Breast epithelium (tissue), 4 donors: ENCODE results near the gene CDC14A. TPM values are rescaled to one million over a fixed set of nuclear protein-coding genes. Genes with fewer than 3 reads are reported as not detected.

ENCODE experiments used
- DNase-seq, 2 donors: peaks; one replicate each; pipeline ENCODE4 v3.0.0-alpha.2; 2019; ENCODE audit warnings: low spot score in 2 of 2
- H3K27ac ChIP-seq, 2 donors: fragments of 200-600 bp; sonication (generic) in 1 of 2; one replicate each; pipeline ENCODE4 v1.5.1; 2016 to 2019; ENCODE audit warnings: mild to moderate bottlenecking in 1 of 2
- H3K27me3 ChIP-seq, 2 donors: fragments of 200-600 bp; sonication (generic) in 1 of 2; one replicate each; pipeline versions ENCODE4 v1.5.1 to v1.6.0; 2017 to 2019; ENCODE audit warnings: control low read depth in 1 of 2, mild to moderate bottlenecking in 1 of 2
- H3K36me3 ChIP-seq: fragments of 200-600 bp; one replicate; pipeline ENCODE4 v1.5.1; 2019
- H3K4me1 ChIP-seq, 2 donors: fragments of 200-600 bp; sonication (generic); one replicate each; pipeline ENCODE4 v1.5.1; 2016 to 2019; ENCODE audit warnings: control low read depth in 1 of 2
- H3K4me3 ChIP-seq, 3 donors: fragments of 200-600 bp; sonication (generic); 1 replicate in 2 of 3; 2 replicates in 1 of 3; pipeline ENCODE4 v1.5.1; 2016 to 2019; ENCODE audit warnings: mild to moderate bottlenecking in 3 of 3, moderate library complexity in 2 of 3
- H3K9me3 ChIP-seq, 2 donors: fragments of 200-600 bp; sonication (generic) in 1 of 2; one replicate each; pipeline ENCODE4 v1.5.1; 2016 to 2019; ENCODE audit warnings: control low read depth in 1 of 2
- POLR2A ChIP-seq: fragments of 450-650 bp; IDR thresholded peaks from one replicate; pipeline ENCODE4 v1.6.1; 2016; ENCODE audit warnings: antibody characterized with exemption, mild to moderate bottlenecking, moderate library complexity
- POLR2AphosphoS5 ChIP-seq, 3 donors: sonication (generic); formaldehyde crosslinking; IDR thresholded peaks; one replicate each; pipeline ENCODE4 v1.6.1; 2017; ENCODE audit warnings: antibody characterized with exemption in 3 of 3
- intact Hi-C: fragments of 100-400 bp; cut with DNase I; formaldehyde crosslinking; loops from one replicate; pipeline ENCODE4 v1.15.1; 2023; ENCODE audit warnings: low total_unique reads
- total RNA-seq, 3 donors: library from RNA; depleted of rRNA; stranded (reverse); fragments of >200 nt; gene quantifications; one replicate each; pipeline ENCODE4 v1.1.0, GENCODE V29; 2016
- TF ChIP-seq, protein P1 (sequence below), 3 donors: fragments of 450-650 bp; IDR thresholded peaks; one replicate each; pipeline ENCODE4 v1.5.1; 2016 to 2017; ENCODE audit warnings: antibody characterized with exemption in 3 of 3, mild to moderate bottlenecking in 3 of 3, moderate library complexity in 3 of 3

CDC14A gene
- total RNA-seq, 3 donors from 2014 or later: 16.5 to 49.3 (median 33.1) TPM

DNA sequence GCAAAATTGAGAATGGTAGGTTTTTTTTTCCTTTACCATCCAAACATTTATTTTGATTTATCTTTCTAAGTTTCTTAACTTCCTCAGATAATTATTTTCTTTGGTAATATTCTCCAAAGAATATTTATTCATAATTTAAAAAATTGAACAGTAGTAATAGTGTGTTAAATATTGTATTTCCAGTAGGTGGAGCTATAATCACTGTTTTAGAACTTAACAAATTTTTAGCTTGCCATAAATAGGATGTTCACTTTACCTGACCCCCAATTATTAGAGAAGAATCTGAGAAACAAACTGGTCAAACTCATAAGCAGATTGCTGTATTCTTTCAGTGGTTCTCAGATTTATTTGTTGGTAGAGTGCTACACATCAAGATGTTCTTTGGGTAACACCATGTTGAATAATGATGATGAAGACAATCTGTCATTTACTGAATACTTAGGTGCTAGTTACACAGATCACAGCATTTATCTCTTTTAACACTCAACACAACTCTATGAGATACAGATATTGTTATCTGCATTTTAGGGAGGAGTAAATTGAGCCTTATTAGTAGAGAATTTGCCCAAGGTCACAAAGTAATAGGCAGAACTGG is 103.3 kb downstream of the CDC14A start:
- Histone ChIP-seq H3K4me1 (no peaks in the 10 kb centered on the region), H3K36me3 (no peaks in the 10 kb centered on the region), H3K4me3 (no peak overlapping the region), H3K27me3 (no peaks in the 10 kb centered on the region), H3K9me3 (no peaks in the 10 kb centered on the region), H3K27ac (no peak overlapping the region)
- DNase-seq: no peak
- TF ChIP-seq POLR2AphosphoS5 (IDR thresholded peaks at IDR 0.05) (no peak), POLR2A (no peak)
- TF ChIP-seq, protein P1, sequence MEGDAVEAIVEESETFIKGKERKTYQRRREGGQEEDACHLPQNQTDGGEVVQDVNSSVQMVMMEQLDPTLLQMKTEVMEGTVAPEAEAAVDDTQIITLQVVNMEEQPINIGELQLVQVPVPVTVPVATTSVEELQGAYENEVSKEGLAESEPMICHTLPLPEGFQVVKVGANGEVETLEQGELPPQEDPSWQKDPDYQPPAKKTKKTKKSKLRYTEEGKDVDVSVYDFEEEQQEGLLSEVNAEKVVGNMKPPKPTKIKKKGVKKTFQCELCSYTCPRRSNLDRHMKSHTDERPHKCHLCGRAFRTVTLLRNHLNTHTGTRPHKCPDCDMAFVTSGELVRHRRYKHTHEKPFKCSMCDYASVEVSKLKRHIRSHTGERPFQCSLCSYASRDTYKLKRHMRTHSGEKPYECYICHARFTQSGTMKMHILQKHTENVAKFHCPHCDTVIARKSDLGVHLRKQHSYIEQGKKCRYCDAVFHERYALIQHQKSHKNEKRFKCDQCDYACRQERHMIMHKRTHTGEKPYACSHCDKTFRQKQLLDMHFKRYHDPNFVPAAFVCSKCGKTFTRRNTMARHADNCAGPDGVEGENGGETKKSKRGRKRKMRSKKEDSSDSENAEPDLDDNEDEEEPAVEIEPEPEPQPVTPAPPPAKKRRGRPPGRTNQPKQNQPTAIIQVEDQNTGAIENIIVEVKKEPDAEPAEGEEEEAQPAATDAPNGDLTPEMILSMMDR (IDR thresholded peaks at IDR 0.05): peak in 2 of 3 donors; percentile 35 to 37
- intact Hi-C loops: loop anchor here (5.0 kb wide), 1 partner anchor 648 kb away; no protein-coding TSS in a partner anchor

DNA sequence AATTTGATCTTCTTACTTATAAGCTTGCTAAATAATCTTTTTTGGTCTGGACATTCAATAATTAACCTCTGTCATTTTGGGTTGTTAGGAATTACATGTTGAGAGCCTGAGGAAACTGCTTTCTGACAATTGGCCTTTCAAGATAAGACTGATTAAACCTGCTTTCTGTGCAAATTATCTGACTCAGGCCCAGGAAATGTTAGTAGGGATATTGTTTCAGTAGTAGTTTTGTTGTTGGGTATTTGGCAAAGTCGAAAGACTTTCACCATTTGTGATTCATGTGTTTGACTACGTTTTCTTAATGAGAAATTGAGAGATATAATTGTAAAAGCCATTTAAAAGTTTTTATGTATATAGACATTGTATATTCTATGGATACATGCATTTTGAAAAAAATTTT is 104.6 kb downstream of the CDC14A start:
- TF ChIP-seq POLR2A: no peak
- no peak for TF ChIP-seq POLR2AphosphoS5 (IDR thresholded peaks at IDR 0.05)
- TF ChIP-seq, protein P1 (IDR thresholded peaks at IDR 0.05): no peak
- H3K36me3 ChIP-seq: no peaks in the 10 kb centered on the region
- no peaks in the 10 kb centered on the region for H3K27me3 ChIP-seq
- H3K4me1 ChIP-seq: no peaks in the 10 kb centered on the region
- no peak overlapping the region for H3K27ac ChIP-seq
- intact Hi-C loops: loop anchor here (5.0 kb wide), 1 partner anchor 650 kb away; no protein-coding TSS in a partner anchor
- H3K4me3 ChIP-seq: no peak overlapping the region
- no peak for DNase-seq
- H3K9me3 ChIP-seq: no peaks in the 10 kb centered on the region

DNA sequence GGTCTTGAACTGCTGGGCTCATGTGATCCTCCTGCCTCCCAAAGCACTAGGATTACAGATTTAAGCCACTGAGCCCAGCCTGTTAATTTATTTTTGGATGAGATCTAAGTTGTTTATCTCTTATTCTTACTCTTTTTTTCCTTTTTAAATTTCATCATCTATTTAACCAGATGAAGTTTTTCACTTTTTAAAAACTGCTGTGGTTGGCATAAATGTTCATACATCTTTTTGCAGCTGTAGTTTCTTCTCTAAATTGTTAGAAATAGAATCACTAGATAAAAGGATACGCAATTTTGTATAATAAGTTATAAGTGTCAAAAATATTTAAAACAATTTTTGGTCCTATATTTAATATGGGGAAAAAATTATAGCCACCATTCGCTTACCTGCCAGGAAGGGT is 105.4 kb downstream of the CDC14A start:
- no peaks in the 10 kb centered on the region for H3K36me3 ChIP-seq
- H3K4me3 ChIP-seq: no peak overlapping the region
- no peak for DNase-seq
- intact Hi-C loops: loop anchor here (5.0 kb wide), 1 partner anchor 650 kb away; no protein-coding TSS in a partner anchor
- TF ChIP-seq POLR2AphosphoS5 (IDR thresholded peaks at IDR 0.05): no peak
- TF ChIP-seq, protein P1 (IDR thresholded peaks at IDR 0.05): no peak
- no peak for TF ChIP-seq POLR2A
- no peaks in the 10 kb centered on the region for H3K9me3 ChIP-seq
- H3K27me3 ChIP-seq: no peaks in the 10 kb centered on the region
- no peak overlapping the region for H3K27ac ChIP-seq
- H3K4me1 ChIP-seq: no peaks in the 10 kb centered on the region

DNA sequence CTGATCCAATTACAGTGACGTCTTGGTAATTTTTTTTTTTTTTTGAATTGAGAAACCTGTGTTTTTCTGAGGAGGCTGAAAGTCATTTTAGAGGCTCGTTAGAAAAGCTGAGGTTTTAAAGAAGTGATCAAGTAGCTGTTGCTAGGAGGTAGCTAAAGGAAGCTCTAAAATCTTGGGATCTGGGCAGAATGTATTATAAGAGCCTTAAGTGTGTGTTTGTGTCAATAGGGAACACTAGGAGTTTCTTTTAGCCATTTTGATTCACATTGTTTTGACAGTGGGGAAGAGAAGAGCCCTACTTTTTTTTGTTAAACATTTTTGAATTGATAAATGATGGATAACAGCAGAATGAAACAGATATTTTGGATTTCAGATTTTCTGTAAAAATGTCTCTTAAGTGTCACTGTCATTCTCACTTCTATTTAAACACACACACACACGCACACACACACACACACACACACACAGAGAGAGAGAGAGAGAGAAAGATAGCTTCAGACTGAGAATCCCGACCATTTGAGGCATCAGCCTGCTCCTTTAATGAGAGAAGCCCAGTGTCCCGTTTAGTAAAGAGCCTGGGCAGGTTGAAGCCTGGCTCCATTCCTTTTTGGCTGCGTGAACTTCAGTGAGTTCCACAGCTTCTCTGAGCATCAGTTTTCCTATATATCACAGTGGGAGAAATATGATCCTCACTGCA is 106.5 kb downstream of the CDC14A start:
- Histone ChIP-seq H3K4me1 (no peaks in the 10 kb centered on the region), H3K4me3 (no peak overlapping the region), H3K36me3 (no peaks in the 10 kb centered on the region), H3K27ac (peak overlapping the region in 1 of 2 donors; percentile 30), H3K9me3 (no peaks in the 10 kb centered on the region), H3K27me3 (no peaks in the 10 kb centered on the region)
- DNase-seq: no peak
- intact Hi-C loops: loop anchor here (5.0 kb wide), 1 partner anchor 652 kb away; no protein-coding TSS in a partner anchor
- TF ChIP-seq POLR2A (no peak), POLR2AphosphoS5 (IDR thresholded peaks at IDR 0.05) (no peak)
- TF ChIP-seq, protein P1 (IDR thresholded peaks at IDR 0.05): no peak
